Measurements from ENCODE around the gene PTPRR.

Gene PTPRR

DNA sequence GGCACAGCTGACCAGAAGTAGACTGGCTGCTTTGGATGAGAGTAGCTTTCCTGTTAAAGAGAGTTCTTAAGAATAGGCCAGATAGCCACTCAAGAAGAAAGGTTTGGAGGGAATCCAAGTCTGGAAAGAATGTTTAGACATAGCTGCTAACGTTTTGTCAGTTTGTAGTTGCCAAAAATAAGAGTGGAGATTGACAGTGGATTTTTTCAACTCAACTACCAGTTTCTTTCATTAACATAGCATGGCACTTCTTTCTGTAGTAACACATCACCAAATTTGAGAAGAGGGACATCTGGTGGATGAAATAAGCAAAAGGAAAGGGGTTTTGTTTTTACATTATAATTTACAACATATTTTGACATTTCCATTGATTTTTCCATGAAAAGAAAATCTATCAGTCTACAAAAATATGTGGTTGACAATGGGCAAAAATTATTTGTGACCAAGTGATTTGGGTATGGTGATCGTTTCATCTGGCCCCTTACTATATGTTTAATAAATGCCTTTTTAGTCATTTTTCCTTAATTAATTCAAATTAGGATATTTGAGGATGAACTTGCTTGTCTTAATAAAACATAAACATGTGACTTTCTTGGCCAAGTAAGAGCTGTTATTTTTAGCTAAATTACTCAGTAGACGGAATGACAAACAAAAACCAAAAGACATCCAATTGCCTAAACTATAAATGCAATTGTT lies 71.1 kb downstream of the PTPRR start:
- ATAC-seq: peak; percentile 53; the same call in 2 of the 3 replicates
- peak; percentile 37 for TF ChIP-seq ISL1 (CRISPR knock-in tag; IDR thresholded peaks at IDR 0.05)
- TF ChIP-seq, protein P1, sequence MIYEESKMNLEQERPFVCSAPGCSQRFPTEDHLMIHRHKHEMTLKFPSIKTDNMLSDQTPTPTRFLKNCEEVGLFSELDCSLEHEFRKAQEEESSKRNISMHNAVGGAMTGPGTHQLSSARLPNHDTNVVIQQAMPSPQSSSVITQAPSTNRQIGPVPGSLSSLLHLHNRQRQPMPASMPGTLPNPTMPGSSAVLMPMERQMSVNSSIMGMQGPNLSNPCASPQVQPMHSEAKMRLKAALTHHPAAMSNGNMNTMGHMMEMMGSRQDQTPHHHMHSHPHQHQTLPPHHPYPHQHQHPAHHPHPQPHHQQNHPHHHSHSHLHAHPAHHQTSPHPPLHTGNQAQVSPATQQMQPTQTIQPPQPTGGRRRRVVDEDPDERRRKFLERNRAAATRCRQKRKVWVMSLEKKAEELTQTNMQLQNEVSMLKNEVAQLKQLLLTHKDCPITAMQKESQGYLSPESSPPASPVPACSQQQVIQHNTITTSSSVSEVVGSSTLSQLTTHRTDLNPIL (CRISPR knock-in tag; IDR thresholded peaks at IDR 0.05; ENCODE audit: low read depth): no peak

DNA sequence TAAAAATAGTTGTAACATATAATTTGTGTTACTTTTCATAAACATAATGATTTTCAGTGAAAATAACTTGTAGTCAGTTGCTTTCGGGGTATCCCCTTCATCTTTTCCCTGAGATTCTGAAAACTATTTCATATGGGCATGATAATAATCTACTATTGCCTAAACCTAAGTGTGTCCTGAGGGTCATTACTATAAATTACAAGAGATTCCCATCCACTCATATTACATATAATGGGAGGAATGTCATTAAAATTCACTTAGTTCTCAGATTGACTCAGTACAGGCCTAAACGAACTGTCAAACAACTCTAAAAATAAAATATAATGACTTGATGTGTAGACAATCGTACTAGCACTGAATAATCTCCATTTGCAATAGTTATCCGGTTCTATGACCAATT lies 72.7 kb downstream of the PTPRR start:
- no peak for ATAC-seq
- no peak for TF ChIP-seq SNAI2 (CRISPR knock-in tag; IDR thresholded peaks at IDR 0.05)
- peak; percentile 90 for TF ChIP-seq ISL1 (CRISPR knock-in tag; IDR thresholded peaks at IDR 0.05)

DNA sequence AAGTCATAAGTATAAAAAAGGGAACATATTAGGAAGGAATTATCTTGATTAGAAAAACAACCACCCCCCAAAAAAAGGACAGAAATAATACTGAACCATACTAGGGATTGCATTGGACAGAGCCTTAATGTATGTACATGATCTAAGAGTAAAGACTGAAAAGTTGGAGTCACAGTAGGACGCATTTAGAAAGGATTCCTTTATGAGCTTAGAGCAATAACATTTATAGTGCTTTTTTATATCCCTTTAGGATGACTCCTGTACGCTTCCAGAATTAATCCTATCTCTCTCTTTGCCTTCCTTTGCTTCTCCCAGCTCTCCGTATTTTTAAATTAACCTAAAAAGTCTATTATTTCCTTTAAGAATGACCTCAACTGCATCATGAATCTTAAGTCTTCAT lies 75.3 kb downstream of the PTPRR start:
- TF ChIP-seq OSR1 (CRISPR knock-in tag; IDR thresholded peaks at IDR 0.05): no peak
- no peak for TF ChIP-seq ZC3H10 (CRISPR knock-in tag; IDR thresholded peaks at IDR 0.05)
- TF ChIP-seq, protein P2, sequence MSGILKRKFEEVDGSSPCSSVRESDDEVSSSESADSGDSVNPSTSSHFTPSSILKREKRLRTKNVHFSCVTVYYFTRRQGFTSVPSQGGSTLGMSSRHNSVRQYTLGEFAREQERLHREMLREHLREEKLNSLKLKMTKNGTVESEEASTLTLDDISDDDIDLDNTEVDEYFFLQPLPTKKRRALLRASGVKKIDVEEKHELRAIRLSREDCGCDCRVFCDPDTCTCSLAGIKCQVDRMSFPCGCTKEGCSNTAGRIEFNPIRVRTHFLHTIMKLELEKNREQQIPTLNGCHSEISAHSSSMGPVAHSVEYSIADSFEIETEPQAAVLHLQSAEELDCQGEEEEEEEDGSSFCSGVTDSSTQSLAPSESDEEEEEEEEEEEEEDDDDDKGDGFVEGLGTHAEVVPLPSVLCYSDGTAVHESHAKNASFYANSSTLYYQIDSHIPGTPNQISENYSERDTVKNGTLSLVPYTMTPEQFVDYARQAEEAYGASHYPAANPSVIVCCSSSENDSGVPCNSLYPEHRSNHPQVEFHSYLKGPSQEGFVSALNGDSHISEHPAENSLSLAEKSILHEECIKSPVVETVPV (CRISPR knock-in tag; IDR thresholded peaks at IDR 0.05): no peak
- TF ChIP-seq, protein P3, sequence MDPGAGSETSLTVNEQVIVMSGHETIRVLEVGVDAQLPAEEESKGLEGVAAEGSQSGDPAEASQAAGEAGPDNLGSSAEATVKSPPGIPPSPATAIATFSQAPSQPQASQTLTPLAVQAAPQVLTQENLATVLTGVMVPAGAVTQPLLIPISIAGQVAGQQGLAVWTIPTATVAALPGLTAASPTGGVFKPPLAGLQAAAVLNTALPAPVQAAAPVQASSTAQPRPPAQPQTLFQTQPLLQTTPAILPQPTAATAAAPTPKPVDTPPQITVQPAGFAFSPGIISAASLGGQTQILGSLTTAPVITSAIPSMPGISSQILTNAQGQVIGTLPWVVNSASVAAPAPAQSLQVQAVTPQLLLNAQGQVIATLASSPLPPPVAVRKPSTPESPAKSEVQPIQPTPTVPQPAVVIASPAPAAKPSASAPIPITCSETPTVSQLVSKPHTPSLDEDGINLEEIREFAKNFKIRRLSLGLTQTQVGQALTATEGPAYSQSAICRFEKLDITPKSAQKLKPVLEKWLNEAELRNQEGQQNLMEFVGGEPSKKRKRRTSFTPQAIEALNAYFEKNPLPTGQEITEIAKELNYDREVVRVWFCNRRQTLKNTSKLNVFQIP (CRISPR knock-in tag; IDR thresholded peaks at IDR 0.05; ENCODE audit: borderline replicate concordance, low read depth): no peak
- TF ChIP-seq RARB (CRISPR knock-in tag; IDR thresholded peaks at IDR 0.05): no peak
- TF ChIP-seq SNAI2 (CRISPR knock-in tag; IDR thresholded peaks at IDR 0.05): no peak
- no peak for TF ChIP-seq TCF4 (CRISPR knock-in tag; IDR thresholded peaks at IDR 0.05; ENCODE audit: borderline replicate concordance)
- TF ChIP-seq ISL1 (CRISPR knock-in tag; IDR thresholded peaks at IDR 0.05): no peak
- ATAC-seq: no peak

DNA sequence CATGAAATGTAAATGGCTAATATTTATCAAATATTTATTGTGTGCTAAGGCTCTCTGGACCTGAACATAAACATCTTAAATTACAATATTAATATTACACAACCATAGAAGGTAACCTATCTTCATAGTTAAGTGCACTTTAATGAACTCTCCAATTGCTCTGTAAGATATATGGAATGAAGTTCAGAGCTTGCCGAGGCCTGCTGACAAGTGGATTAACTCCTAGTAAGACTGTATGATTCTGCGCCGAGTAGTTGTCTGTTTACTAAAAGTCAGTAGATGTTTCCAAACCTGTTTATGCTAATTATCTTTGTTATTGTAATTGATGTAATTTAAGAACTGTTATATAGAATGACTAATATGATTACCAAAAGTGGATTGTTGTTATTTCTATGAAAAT lies 77.2 kb downstream of the PTPRR start:
- no peak for ATAC-seq
- TF ChIP-seq, protein P3 (CRISPR knock-in tag; IDR thresholded peaks at IDR 0.05; ENCODE audit: borderline replicate concordance, low read depth): no peak
- TF ChIP-seq RARB (CRISPR knock-in tag; IDR thresholded peaks at IDR 0.05) (no peak), CSDC2 (CRISPR knock-in tag; IDR thresholded peaks at IDR 0.05) (no peak), ZC3H10 (CRISPR knock-in tag; IDR thresholded peaks at IDR 0.05) (no peak), BACH2 (CRISPR knock-in tag; IDR thresholded peaks at IDR 0.05; ENCODE audit: borderline replicate concordance) (no peak), ZFP3 (CRISPR knock-in tag; IDR thresholded peaks at IDR 0.05) (no peak), SNAI2 (CRISPR knock-in tag; IDR thresholded peaks at IDR 0.05) (no peak), ZFP30 (CRISPR knock-in tag; IDR thresholded peaks at IDR 0.05) (no peak), ZNF70 (CRISPR knock-in tag; IDR thresholded peaks at IDR 0.05) (no peak), PPARA (CRISPR knock-in tag; IDR thresholded peaks at IDR 0.05; ENCODE audit: borderline replicate concordance) (no peak)
- TF ChIP-seq, protein P2 (CRISPR knock-in tag; IDR thresholded peaks at IDR 0.05): no peak
- TF ChIP-seq, protein P4, sequence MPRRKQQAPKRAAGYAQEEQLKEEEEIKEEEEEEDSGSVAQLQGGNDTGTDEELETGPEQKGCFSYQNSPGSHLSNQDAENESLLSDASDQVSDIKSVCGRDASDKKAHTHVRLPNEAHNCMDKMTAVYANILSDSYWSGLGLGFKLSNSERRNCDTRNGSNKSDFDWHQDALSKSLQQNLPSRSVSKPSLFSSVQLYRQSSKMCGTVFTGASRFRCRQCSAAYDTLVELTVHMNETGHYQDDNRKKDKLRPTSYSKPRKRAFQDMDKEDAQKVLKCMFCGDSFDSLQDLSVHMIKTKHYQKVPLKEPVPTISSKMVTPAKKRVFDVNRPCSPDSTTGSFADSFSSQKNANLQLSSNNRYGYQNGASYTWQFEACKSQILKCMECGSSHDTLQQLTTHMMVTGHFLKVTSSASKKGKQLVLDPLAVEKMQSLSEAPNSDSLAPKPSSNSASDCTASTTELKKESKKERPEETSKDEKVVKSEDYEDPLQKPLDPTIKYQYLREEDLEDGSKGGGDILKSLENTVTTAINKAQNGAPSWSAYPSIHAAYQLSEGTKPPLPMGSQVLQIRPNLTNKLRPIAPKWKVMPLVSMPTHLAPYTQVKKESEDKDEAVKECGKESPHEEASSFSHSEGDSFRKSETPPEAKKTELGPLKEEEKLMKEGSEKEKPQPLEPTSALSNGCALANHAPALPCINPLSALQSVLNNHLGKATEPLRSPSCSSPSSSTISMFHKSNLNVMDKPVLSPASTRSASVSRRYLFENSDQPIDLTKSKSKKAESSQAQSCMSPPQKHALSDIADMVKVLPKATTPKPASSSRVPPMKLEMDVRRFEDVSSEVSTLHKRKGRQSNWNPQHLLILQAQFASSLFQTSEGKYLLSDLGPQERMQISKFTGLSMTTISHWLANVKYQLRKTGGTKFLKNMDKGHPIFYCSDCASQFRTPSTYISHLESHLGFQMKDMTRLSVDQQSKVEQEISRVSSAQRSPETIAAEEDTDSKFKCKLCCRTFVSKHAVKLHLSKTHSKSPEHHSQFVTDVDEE (CRISPR knock-in tag; IDR thresholded peaks at IDR 0.05): no peak

Data from SK-N-SH treated with all-trans-retinoic acid at 6 μM for 48 hours (cell line).